CD14-positive monocyte (primary cell): Measurements from ENCODE around the gene NEGR1. TPM values are rescaled to one million over a fixed set of nuclear protein-coding genes. Genes with fewer than 3 reads are reported as not detected.

Experiments
- DNase-seq, 3 donors: peaks; one replicate each; pipeline ENCODE4 v3.0.0-alpha.2; 2011 to 2022
- H2AFZ ChIP-seq: 2 replicates; pipeline ENCODE4 v1.6.0; 2012; ENCODE audit warnings: mild to moderate bottlenecking, low read depth, low read length, inconsistent platforms; ENCODE audit not compliant: insufficient read depth, poor library complexity, severe bottlenecking
- H3K27ac ChIP-seq, 2 donors: 1 replicate in 1 of 2; 2 replicates in 1 of 2; pipeline ENCODE4 v1.5.1; 2012 to 2013; ENCODE audit warnings: low read length in 2 of 2, control low read depth in 1 of 2, inconsistent platforms in 1 of 2, low read depth in 1 of 2, mild to moderate bottlenecking in 1 of 2
- H3K27me3 ChIP-seq, 2 donors: one replicate each; pipeline versions ENCODE4 v1.6.0 to v1.6.1; 2011 to 2013; ENCODE audit warnings: low read length in 2 of 2; ENCODE audit not compliant: control insufficient read depth in 2 of 2, insufficient read depth in 2 of 2
- H3K36me3 ChIP-seq, 2 donors: replicated peaks in 1 of 2; 1 replicate in 1 of 2; 2 replicates in 1 of 2; pipeline versions ENCODE4 v1.5.1 to v1.6.1; 2012 to 2013; ENCODE audit warnings: low read length in 2 of 2, control low read depth in 1 of 2, inconsistent platforms in 1 of 2, mild to moderate bottlenecking in 1 of 2; ENCODE audit not compliant: insufficient read depth in 2 of 2, control insufficient read depth in 1 of 2
- H3K4me1 ChIP-seq, 2 donors: 1 replicate in 1 of 2; 2 replicates in 1 of 2; pipeline versions ENCODE4 v1.5.1 to v1.6.1; 2012 to 2013; ENCODE audit warnings: low read length in 2 of 2, control low read depth in 1 of 2, inconsistent platforms in 1 of 2, mild to moderate bottlenecking in 1 of 2, moderate library complexity in 1 of 2; ENCODE audit not compliant: insufficient read depth in 2 of 2, control insufficient read depth in 1 of 2
- H3K4me2 ChIP-seq: replicated peaks from 2 replicates; pipeline ENCODE3; 2012; ENCODE audit warnings: low read length, moderate library complexity, mild to moderate bottlenecking; ENCODE audit not compliant: poor library complexity, severe bottlenecking; ENCODE audit errors: extremely low read depth
- H3K4me3 ChIP-seq, 3 experiments: fragments of 200-600 bp in 1 of 3; sonication (generic) in 1 of 3; replicated peaks in 1 of 3; 1 replicate in 2 of 3; 2 replicates in 1 of 3; pipeline ENCODE4 v1.5.1; 2011 to 2013; ENCODE audit warnings: low read length in 3 of 3, mild to moderate bottlenecking in 3 of 3, control low read depth in 2 of 3, low read depth in 2 of 3, inconsistent platforms in 1 of 3, moderate library complexity in 1 of 3
- H3K79me2 ChIP-seq: 2 replicates; pipeline ENCODE4 v1.6.0; 2012; ENCODE audit warnings: mild to moderate bottlenecking, control low read depth, inconsistent platforms, low read length, moderate library complexity; ENCODE audit not compliant: insufficient read depth
- H3K9ac ChIP-seq: 2 replicates; pipeline ENCODE4 v1.6.0; 2017; ENCODE audit warnings: low read length, mild to moderate bottlenecking; ENCODE audit not compliant: insufficient read depth, poor library complexity, severe bottlenecking
- H3K9me3 ChIP-seq, 2 donors: replicated peaks in 1 of 2; 1 replicate in 1 of 2; 2 replicates in 1 of 2; pipeline versions ENCODE4 v1.5.1 to v1.6.1; 2012 to 2013; ENCODE audit warnings: low read length in 2 of 2, control low read depth in 1 of 2; ENCODE audit not compliant: control insufficient read depth in 1 of 2, insufficient read depth in 1 of 2
- H4K20me1 ChIP-seq: 2 replicates; pipeline ENCODE4 v1.6.0; 2012; ENCODE audit warnings: mild to moderate bottlenecking, low read length, control low read depth, moderate library complexity; ENCODE audit not compliant: insufficient read depth
- H3K27ac Mint-ChIP-seq, 7 donors: one replicate each; pipeline ENCODE4 v1.8.0; 2020; ENCODE audit warnings: mild to moderate bottlenecking in 7 of 7, mixed read lengths in 7 of 7, moderate library complexity in 6 of 7, inconsistent platforms in 2 of 7
- H3K27me3 Mint-ChIP-seq, 3 donors: one replicate each; pipeline ENCODE4 v1.8.0; 2021 to 2022; ENCODE audit warnings: low read depth in 3 of 3, mild to moderate bottlenecking in 3 of 3, mixed read lengths in 3 of 3, moderate library complexity in 3 of 3, inconsistent platforms in 1 of 3
- H3K36me3 Mint-ChIP-seq, 2 donors: one replicate each; pipeline ENCODE4 v1.8.0; 2020; ENCODE audit warnings: mixed read lengths in 2 of 2, inconsistent platforms in 1 of 2, mild to moderate bottlenecking in 1 of 2
- H3K4me1 Mint-ChIP-seq: one replicate; pipeline ENCODE4 v1.8.0; 2020; ENCODE audit warnings: mild to moderate bottlenecking, mixed read lengths
- H3K4me3 Mint-ChIP-seq, 2 donors: one replicate each; pipeline ENCODE4 v1.8.0; 2020; ENCODE audit warnings: mild to moderate bottlenecking in 2 of 2, mixed read lengths in 2 of 2, moderate library complexity in 1 of 2
- H3K9me3 Mint-ChIP-seq, 7 donors: one replicate each; pipeline ENCODE4 v1.8.0; 2020 to 2022; ENCODE audit warnings: mixed read lengths in 7 of 7, mild to moderate bottlenecking in 6 of 7, moderate library complexity in 6 of 7, inconsistent platforms in 2 of 7
- WGBS: methylation state at CpG from one replicate; pipeline ENCODE4 v1.1.5; 2013; ENCODE audit warnings: missing lambda C conversion rate; ENCODE audit not compliant: insufficient coverage; 5-methylcytosine and 5-hydroxymethylcytosine counted together
- intact Hi-C, 2 donors: fragments of 100-400 bp; cut with micrococcal nuclease; formaldehyde crosslinking; loops; one replicate each; pipeline versions ENCODE4 v1.15.0 to v1.15.1; 2023
- polyA plus RNA-seq, 3 donors: library from polyadenylated mRNA; depleted of rRNA in 1 of 3; unstranded in 2 of 3; stranded (reverse) in 1 of 3; fragments of 300-500 nt in 2 of 3; fragments of >200 nt in 1 of 3; fragmentation: Illumina TruSeq in 2 of 3; gene quantifications; 1 replicate in 2 of 3; 2 replicates in 1 of 3; pipeline ENCODE4 v1.2.3, GENCODE V29; 2012 to 2021
- TF ChIP-seq, protein P1 (sequence below): fragments of 200-600 bp; IDR thresholded peaks from one replicate; pipeline ENCODE4 v1.8.0; 2022; ENCODE audit warnings: antibody characterized with exemption, mild to moderate bottlenecking

NEGR1 gene
- polyA plus RNA-seq, 3 donors, result 0.03 to 0.15 (median 0.13) TPM

DNA sequence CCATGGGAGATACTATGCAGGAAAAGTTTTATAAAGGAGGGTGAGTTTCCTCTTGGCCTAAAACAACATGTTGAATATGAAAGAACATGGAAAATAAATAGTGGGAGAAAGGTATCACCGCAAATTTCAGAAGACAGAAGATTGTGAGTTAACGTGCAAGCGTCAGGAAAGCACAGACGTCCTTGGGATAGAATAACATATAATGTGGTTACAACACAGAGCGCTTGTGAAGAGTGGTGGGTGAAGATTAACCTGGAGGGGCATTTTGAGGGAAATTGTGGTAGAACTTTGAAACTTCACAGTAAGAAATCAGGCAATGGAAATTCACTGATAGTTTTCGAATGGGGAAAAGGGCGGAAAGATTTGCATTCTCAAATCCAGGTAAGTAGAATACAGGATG, 47.3 kb downstream of the NEGR1 start:
- TF ChIP-seq, protein P1, sequence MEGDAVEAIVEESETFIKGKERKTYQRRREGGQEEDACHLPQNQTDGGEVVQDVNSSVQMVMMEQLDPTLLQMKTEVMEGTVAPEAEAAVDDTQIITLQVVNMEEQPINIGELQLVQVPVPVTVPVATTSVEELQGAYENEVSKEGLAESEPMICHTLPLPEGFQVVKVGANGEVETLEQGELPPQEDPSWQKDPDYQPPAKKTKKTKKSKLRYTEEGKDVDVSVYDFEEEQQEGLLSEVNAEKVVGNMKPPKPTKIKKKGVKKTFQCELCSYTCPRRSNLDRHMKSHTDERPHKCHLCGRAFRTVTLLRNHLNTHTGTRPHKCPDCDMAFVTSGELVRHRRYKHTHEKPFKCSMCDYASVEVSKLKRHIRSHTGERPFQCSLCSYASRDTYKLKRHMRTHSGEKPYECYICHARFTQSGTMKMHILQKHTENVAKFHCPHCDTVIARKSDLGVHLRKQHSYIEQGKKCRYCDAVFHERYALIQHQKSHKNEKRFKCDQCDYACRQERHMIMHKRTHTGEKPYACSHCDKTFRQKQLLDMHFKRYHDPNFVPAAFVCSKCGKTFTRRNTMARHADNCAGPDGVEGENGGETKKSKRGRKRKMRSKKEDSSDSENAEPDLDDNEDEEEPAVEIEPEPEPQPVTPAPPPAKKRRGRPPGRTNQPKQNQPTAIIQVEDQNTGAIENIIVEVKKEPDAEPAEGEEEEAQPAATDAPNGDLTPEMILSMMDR, result no peak
- no peak overlapping the region for H3K4me3 ChIP-seq

DNA sequence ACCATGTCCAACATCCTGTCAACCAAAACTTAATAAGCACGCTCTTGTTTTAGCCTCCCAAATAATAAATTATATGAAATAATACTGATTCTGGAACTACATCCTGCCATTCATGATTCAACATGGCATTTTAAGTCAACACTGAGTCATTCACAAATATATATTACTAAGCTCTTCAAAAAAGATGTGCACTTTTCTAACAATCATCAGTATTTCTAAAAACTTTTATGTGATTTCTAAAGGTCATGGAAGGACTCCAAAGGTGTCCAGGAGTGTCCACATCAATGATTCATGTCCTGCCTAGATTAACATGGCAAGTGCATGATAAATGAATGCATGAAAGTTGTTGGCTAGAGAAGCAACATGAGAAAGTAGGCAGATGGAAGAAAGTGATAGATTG, 51.6 kb downstream of the NEGR1 start:
- peaks cover 6% of the 10 kb centered on the region for H3K4me1 Mint-ChIP-seq
- WGBS, result no CpG with 5 or more reads among the region's 1 CpG
- H3K4me2 ChIP-seq, result no peak overlapping the region

More for the DNA sequence above, 47.3 kb downstream of the NEGR1 start:
- Mint-ChIP-seq H3K27ac (no peak overlapping the region), H3K4me3 (no peak overlapping the region), H3K4me1 (no peaks in the 10 kb centered on the region), H3K27me3 (no peaks in the 10 kb centered on the region), H3K9me3 (peaks cover under 1 to 15% (median 3%) of the 10 kb centered on the region in 7 donors), H3K36me3 (no peaks in the 10 kb centered on the region)
- no peaks in the 10 kb centered on the region for H3K79me2 ChIP-seq
- no peaks in the 10 kb centered on the region for H3K27me3 ChIP-seq
- H3K4me1 ChIP-seq, result no peaks in the 10 kb centered on the region
- H3K4me2 ChIP-seq, result no peak overlapping the region
- no peaks in the 10 kb centered on the region for H4K20me1 ChIP-seq
- DNase-seq, result no peak
- no peak overlapping the region for H2AFZ ChIP-seq
- no peaks in the 10 kb centered on the region for H3K9me3 ChIP-seq
- H3K9ac ChIP-seq, result no peak overlapping the region
- H3K36me3 ChIP-seq, result no peaks in the 10 kb centered on the region
- intact Hi-C loops, result no loop called here
- 94% methylated on average over 5 of the region's 7 CpGs for WGBS
- no peak overlapping the region for H3K27ac ChIP-seq

More for the DNA sequence above, 51.6 kb downstream of the NEGR1 start:
- intact Hi-C loops, result no loop called here
- no peaks in the 10 kb centered on the region for H3K36me3 ChIP-seq
- no peaks in the 10 kb centered on the region for H4K20me1 ChIP-seq
- no peaks in the 10 kb centered on the region for H3K79me2 ChIP-seq
- Mint-ChIP-seq H3K36me3 (no peaks in the 10 kb centered on the region), H3K27ac (no peak overlapping the region), H3K4me3 (no peak overlapping the region), H3K27me3 (no peaks in the 10 kb centered on the region), H3K9me3 (peaks cover 2 to 13% (median 4%) of the 10 kb centered on the region in 7 donors)
- H2AFZ ChIP-seq, result no peak overlapping the region
- no peak overlapping the region for H3K27ac ChIP-seq
- DNase-seq, result no peak
- no peaks in the 10 kb centered on the region for H3K27me3 ChIP-seq
- peaks cover 0 to 8% of the 10 kb centered on the region in 2 donors for H3K4me1 ChIP-seq
- H3K9me3 ChIP-seq, result no peaks in the 10 kb centered on the region
- no peak overlapping the region for H3K4me3 ChIP-seq
- TF ChIP-seq, protein P1, result no peak
- no peak overlapping the region for H3K9ac ChIP-seq
